ENCODE data around the gene RAB36. TPM values are rescaled to one million over a fixed set of nuclear protein-coding genes. Genes with fewer than 3 reads are reported as not detected.

RAB36 gene
- polyA plus RNA-seq, 1 of the 3 experiments (the other 2 are of a cell fraction): 6.6 TPM

DNA sequence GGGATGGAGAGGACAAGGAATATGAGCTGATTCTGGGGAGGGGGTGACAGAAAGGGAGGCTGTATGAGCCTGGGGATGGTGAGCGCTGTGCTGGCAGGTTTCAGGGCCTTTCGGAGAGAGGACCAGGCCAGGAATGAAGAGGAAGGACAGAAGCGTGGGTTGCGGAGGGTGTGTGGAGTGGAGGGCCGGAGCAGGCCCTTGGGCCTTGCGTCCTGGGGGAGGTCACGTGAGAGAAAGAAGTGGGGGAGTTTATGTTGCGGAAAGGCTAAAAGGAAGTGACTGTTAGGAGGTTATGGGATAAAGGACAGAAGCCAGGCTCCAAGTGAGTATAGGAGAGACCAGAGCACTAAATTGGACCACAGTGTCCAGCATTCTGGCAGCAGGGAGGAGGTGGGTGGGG is 52.6 kb downstream of the RAB36 start:
- TF ChIP-seq TAF1 (IDR thresholded peaks at IDR 0.05; ENCODE audit: borderline replicate concordance, low read depth, low read length) (no peak), YY1 (IDR thresholded peaks at IDR 0.05; ENCODE audit: low read depth) (no peak), GATA2 (CRISPR knock-in tag; IDR thresholded peaks at IDR 0.05) (no peak), SIN3A (IDR thresholded peaks at IDR 0.05; ENCODE audit: borderline replicate concordance, low read depth, low read length) (no peak), GABPA (IDR thresholded peaks at IDR 0.05; ENCODE audit: low read depth) (no peak), ELF1 (IDR thresholded peaks at IDR 0.05) (no peak), TCF12 (IDR thresholded peaks at IDR 0.05) (no peak), CHD2 (IDR thresholded peaks at IDR 0.05; ENCODE audit: low read length, partially characterized antibody) (no peak), FOXM1 (IDR thresholded peaks at IDR 0.05; ENCODE audit: low read depth) (no peak), MEF2A (IDR thresholded peaks at IDR 0.05; ENCODE audit: borderline replicate concordance, low read depth) (no peak), JUND (IDR thresholded peaks at IDR 0.05) (no peak), NFIC (IDR thresholded peaks at IDR 0.05; ENCODE audit: borderline replicate concordance) (no peak), RXRA (IDR thresholded peaks at IDR 0.05; ENCODE audit: borderline replicate concordance, low read depth) (no peak), RFX5 (IDR thresholded peaks at IDR 0.05; ENCODE audit: low read length) (no peak), SMC3 (IDR thresholded peaks at IDR 0.05; ENCODE audit: low read depth, low read length) (no peak)
- TF ChIP-seq, protein P1, sequence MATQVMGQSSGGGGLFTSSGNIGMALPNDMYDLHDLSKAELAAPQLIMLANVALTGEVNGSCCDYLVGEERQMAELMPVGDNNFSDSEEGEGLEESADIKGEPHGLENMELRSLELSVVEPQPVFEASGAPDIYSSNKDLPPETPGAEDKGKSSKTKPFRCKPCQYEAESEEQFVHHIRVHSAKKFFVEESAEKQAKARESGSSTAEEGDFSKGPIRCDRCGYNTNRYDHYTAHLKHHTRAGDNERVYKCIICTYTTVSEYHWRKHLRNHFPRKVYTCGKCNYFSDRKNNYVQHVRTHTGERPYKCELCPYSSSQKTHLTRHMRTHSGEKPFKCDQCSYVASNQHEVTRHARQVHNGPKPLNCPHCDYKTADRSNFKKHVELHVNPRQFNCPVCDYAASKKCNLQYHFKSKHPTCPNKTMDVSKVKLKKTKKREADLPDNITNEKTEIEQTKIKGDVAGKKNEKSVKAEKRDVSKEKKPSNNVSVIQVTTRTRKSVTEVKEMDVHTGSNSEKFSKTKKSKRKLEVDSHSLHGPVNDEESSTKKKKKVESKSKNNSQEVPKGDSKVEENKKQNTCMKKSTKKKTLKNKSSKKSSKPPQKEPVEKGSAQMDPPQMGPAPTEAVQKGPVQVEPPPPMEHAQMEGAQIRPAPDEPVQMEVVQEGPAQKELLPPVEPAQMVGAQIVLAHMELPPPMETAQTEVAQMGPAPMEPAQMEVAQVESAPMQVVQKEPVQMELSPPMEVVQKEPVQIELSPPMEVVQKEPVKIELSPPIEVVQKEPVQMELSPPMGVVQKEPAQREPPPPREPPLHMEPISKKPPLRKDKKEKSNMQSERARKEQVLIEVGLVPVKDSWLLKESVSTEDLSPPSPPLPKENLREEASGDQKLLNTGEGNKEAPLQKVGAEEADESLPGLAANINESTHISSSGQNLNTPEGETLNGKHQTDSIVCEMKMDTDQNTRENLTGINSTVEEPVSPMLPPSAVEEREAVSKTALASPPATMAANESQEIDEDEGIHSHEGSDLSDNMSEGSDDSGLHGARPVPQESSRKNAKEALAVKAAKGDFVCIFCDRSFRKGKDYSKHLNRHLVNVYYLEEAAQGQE (IDR thresholded peaks at IDR 0.05; ENCODE audit: low read depth, low read length): no peak
- TF ChIP-seq, protein P2, sequence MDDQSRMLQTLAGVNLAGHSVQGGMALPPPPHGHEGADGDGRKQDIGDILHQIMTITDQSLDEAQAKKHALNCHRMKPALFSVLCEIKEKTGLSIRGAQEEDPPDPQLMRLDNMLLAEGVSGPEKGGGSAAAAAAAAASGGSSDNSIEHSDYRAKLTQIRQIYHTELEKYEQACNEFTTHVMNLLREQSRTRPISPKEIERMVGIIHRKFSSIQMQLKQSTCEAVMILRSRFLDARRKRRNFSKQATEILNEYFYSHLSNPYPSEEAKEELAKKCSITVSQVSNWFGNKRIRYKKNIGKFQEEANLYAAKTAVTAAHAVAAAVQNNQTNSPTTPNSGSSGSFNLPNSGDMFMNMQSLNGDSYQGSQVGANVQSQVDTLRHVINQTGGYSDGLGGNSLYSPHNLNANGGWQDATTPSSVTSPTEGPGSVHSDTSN (IDR thresholded peaks at IDR 0.05): no peak
- WGBS (ENCODE audit: low lambda C conversion rate): 98% methylated on average over 8 of the region's 8 CpGs
- CTCF ChIA-PET: interaction anchor here (0.6 kb wide), 1 partner anchor 127 kb away, joined by 4 read pairs; no protein-coding TSS in a partner anchor
- H3K9me2 ChIP-seq: no peaks in the 10 kb centered on the region
- no peak overlapping the region for H3K4me2 ChIP-seq
- no peaks in the 10 kb centered on the region for H3F3A ChIP-seq (replicated peaks; ENCODE audit: insufficient read depth)
- peaks cover 0 to 12% of the 10 kb centered on the region in 2 experiments; a peak in 1 of 4 replicates for H3K4me1 ChIP-seq (ENCODE audit: control insufficient read depth in 1 of 2, insufficient read depth in 2 of 2, low read depth in 1 of 2, low read length in 1 of 2)
- H3K36me3 ChIP-seq (replicated peaks in 1 of 2; ENCODE audit: control insufficient read depth in 1 of 2, insufficient read depth in 2 of 2, low read length in 1 of 2): no peaks in the 10 kb centered on the region
- H3K79me2 ChIP-seq (ENCODE audit: insufficient read depth): peaks cover 69% of the 10 kb centered on the region; the same call in 1 of the 2 replicates
- H3K4me3 ChIP-seq (ENCODE audit: low read depth in 2 of 2, low read length in 1 of 2): no peak overlapping the region
- no peak overlapping the region for H3K27ac ChIP-seq (ENCODE audit: low read depth in 2 of 2, low read length in 1 of 2)
- no peaks in the 10 kb centered on the region for H3K9me3 ChIP-seq
- POLR2A ChIA-PET: interaction anchor here (0.6 kb wide), 1 partner anchor 626 kb away, joined by 3 read pairs; no protein-coding TSS in a partner anchor
- no peaks in the 10 kb centered on the region for H3K27me3 ChIP-seq (ENCODE audit: insufficient read depth)
- no peak overlapping the region for H3K9ac ChIP-seq
- no peak for DNase-seq
- H4K20me1 ChIP-seq (ENCODE audit: insufficient read depth): peaks cover 44% of the 10 kb centered on the region
- H2AFZ ChIP-seq (ENCODE audit: low read depth): no peak overlapping the region

Data from SK-N-SH (cell line).